Caco-2 (cell line): Measurements from ENCODE around the gene DLEC1. TPM values are rescaled to one million over a fixed set of nuclear protein-coding genes. Genes with fewer than 3 reads are reported as not detected.
A peak's percentile ranks its signal among the peaks of the same experiment; 100 is the strongest.

Experiments used
- BruUV-seq: library from RNA; stranded (reverse); fragments of 400-500 nt; replicated peaks from 2 replicates; lab custom pipeline; 2021; lab: Mats Ljungman, UMichigan
- CTCF ChIA-PET: fragments of 300-600 bp; sonication (Branson Sonifier 250); formaldehyde crosslinking; loops from one replicate; lab custom pipeline; 2022; ENCODE audit warnings: antibody characterized with exemption; lab: Charles Lee
- POLR2A ChIA-PET: fragments of 300-600 bp; sonication (Branson Sonifier 250); formaldehyde crosslinking; loops from one replicate; lab custom pipeline; 2022; ENCODE audit warnings: antibody characterized with exemption; lab: Charles Lee
- DNase-seq, 2 experiments: peaks; one replicate each; pipeline versions ENCODE4 v3.0.0 to v3.0.0-alpha.2; 2020 to 2022
- H3K27me3 ChIP-seq: replicated peaks from 2 replicates; pipeline ENCODE4 v1.6.0; 2011; ENCODE audit warnings: low read length; ENCODE audit not compliant: control insufficient read depth, insufficient read depth
- H3K36me3 ChIP-seq: 2 replicates; pipeline ENCODE4 v1.5.1; 2011; ENCODE audit warnings: low read length; ENCODE audit not compliant: control insufficient read depth, insufficient read depth
- H3K4me1 ChIP-seq: fragments of 250-450 bp; sonication (Bioruptor Pico); 2 replicates; pipeline ENCODE4 v1.5.1; 2020; ENCODE audit warnings: mild to moderate bottlenecking
- H3K4me3 ChIP-seq: 2 replicates; pipeline ENCODE4 v1.5.1; 2011; ENCODE audit warnings: low read depth, mild to moderate bottlenecking, control low read depth, low read length
- H3K9me3 ChIP-seq: fragments of 250-450 bp; sonication (Bioruptor Pico); 2 replicates; pipeline ENCODE4 v1.5.1; 2020; ENCODE audit warnings: mild to moderate bottlenecking, moderate library complexity
- H3K27ac Mint-ChIP-seq: one replicate; pipeline ENCODE4 v1.8.0; 2022; ENCODE audit warnings: mixed read lengths; ENCODE audit not compliant: unreplicated experiment
- H3K27me3 Mint-ChIP-seq: one replicate; pipeline ENCODE4 v1.8.0; 2022; ENCODE audit warnings: mixed read lengths; ENCODE audit not compliant: insufficient read depth, unreplicated experiment
- H3K36me3 Mint-ChIP-seq: one replicate; pipeline ENCODE4 v1.8.0; 2022; ENCODE audit warnings: mild to moderate bottlenecking, mixed read lengths; ENCODE audit not compliant: insufficient read depth, unreplicated experiment
- H3K4me1 Mint-ChIP-seq: one replicate; pipeline ENCODE4 v1.8.0; 2022; ENCODE audit warnings: low read depth, mixed read lengths; ENCODE audit not compliant: unreplicated experiment
- H3K4me3 Mint-ChIP-seq: one replicate; pipeline ENCODE4 v1.8.0; 2022; ENCODE audit warnings: mild to moderate bottlenecking, moderate library complexity, mixed read lengths; ENCODE audit not compliant: unreplicated experiment
- H3K9me3 Mint-ChIP-seq: one replicate; pipeline ENCODE4 v1.8.0; 2022; ENCODE audit warnings: mixed read lengths; ENCODE audit not compliant: unreplicated experiment
- intact Hi-C: fragments of 100-400 bp; cut with micrococcal nuclease; formaldehyde crosslinking; loops from one replicate; pipeline ENCODE4 v1.10.0; 2022; ENCODE audit not compliant: unreplicated experiment
- total RNA-seq: library from RNA; stranded (reverse); gene quantifications from 2 replicates; pipeline ENCODE4 v1.2.3, GENCODE V29; 2022
- TF ChIP-seq, protein P1 (sequence below), 2 experiments: fragments of 200-600 bp in 1 of 2; IDR thresholded peaks; 1 replicate in 1 of 2; 2 replicates in 1 of 2; pipeline versions ENCODE4 v1.5.1 to v1.8.0; 2011 to 2022; ENCODE audit warnings: antibody characterized with exemption in 1 of 2, control low read depth in 1 of 2, inconsistent platforms in 1 of 2, low read depth in 1 of 2, low read length in 1 of 2, mild to moderate bottlenecking in 1 of 2, moderate library complexity in 1 of 2; ENCODE audit not compliant: insufficient read depth in 1 of 2, severe bottlenecking in 1 of 2, unreplicated experiment in 1 of 2

Gene DLEC1
- total RNA-seq, 1 experiment from 2014 or later: 0.11 TPM

DNA sequence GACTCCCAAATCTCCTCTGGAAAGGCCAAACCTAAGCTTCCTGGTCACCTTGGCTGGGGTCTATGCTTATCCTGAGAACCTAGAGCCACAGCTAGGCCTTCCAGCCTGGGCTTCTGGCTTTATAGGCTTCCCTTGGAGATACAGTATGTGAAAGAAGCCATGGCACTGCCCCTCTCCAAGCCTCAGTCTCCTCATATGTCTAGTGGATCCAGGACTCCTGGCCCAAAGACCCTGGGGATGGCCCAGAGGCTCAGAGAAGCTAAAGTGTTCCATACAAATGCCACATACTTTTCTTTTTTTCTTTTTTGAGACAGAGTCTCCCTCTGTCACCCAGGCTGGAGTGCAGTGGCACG, 89.3 kb downstream of the DLEC1 start:
- intact Hi-C loops: no loop called here
- H3K9me3 ChIP-seq: no peaks in the 10 kb centered on the region
- no peak for DNase-seq
- Mint-ChIP-seq H3K27ac (no peak overlapping the region), H3K4me1 (peaks cover 23% of the 10 kb centered on the region), H3K27me3 (no peaks in the 10 kb centered on the region), H3K36me3 (peaks cover 96% of the 10 kb centered on the region), H3K9me3 (no peaks in the 10 kb centered on the region), H3K4me3 (no peak overlapping the region)
- no TSS peak for BruUV-seq
- POLR2A ChIA-PET: no interaction called here
- CTCF ChIA-PET: no interaction called here
- H3K36me3 ChIP-seq: peaks cover 28% of the 10 kb centered on the region
- TF ChIP-seq, protein P1, sequence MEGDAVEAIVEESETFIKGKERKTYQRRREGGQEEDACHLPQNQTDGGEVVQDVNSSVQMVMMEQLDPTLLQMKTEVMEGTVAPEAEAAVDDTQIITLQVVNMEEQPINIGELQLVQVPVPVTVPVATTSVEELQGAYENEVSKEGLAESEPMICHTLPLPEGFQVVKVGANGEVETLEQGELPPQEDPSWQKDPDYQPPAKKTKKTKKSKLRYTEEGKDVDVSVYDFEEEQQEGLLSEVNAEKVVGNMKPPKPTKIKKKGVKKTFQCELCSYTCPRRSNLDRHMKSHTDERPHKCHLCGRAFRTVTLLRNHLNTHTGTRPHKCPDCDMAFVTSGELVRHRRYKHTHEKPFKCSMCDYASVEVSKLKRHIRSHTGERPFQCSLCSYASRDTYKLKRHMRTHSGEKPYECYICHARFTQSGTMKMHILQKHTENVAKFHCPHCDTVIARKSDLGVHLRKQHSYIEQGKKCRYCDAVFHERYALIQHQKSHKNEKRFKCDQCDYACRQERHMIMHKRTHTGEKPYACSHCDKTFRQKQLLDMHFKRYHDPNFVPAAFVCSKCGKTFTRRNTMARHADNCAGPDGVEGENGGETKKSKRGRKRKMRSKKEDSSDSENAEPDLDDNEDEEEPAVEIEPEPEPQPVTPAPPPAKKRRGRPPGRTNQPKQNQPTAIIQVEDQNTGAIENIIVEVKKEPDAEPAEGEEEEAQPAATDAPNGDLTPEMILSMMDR (IDR thresholded peaks at IDR 0.05; ENCODE audit: insufficient read depth in 1 of 2, low read depth in 1 of 2, low read length in 1 of 2, severe bottlenecking in 1 of 2, unreplicated experiment in 1 of 2): no peak
- no peaks in the 10 kb centered on the region for H3K27me3 ChIP-seq
- H3K4me1 ChIP-seq: peaks cover 75% of the 10 kb centered on the region
- no peak overlapping the region for H3K4me3 ChIP-seq

- no peaks in the 10 kb centered on the region for H3K9me3 ChIP-seq
- CTCF ChIA-PET: no interaction called here
- intact Hi-C loops: no loop called here
- no peak overlapping the region for H3K4me3 ChIP-seq
- H3K27ac Mint-ChIP-seq: no peak overlapping the region
- no peaks in the 10 kb centered on the region for H3K9me3 Mint-ChIP-seq
- BruUV-seq: no TSS peak
- TF ChIP-seq, protein P1 (IDR thresholded peaks at IDR 0.05; ENCODE audit: insufficient read depth in 1 of 2, low read depth in 1 of 2, low read length in 1 of 2, severe bottlenecking in 1 of 2, unreplicated experiment in 1 of 2): no peak
- peaks cover 77% of the 10 kb centered on the region for H3K4me1 ChIP-seq
- peaks cover 96% of the 10 kb centered on the region for H3K36me3 Mint-ChIP-seq
- no peak for DNase-seq
- peaks cover 28% of the 10 kb centered on the region for H3K36me3 ChIP-seq
- H3K27me3 ChIP-seq: no peaks in the 10 kb centered on the region
- POLR2A ChIA-PET: no interaction called here
- H3K27me3 Mint-ChIP-seq: no peaks in the 10 kb centered on the region
- no peak overlapping the region for H3K4me3 Mint-ChIP-seq
- H3K4me1 Mint-ChIP-seq: peaks cover 25% of the 10 kb centered on the region
These were observed 90.0 kb downstream of the DLEC1 start for GRCh38 chr3:38129058-38129457.

GRCh38 chr3:38130631-38131065, 91.6 kb downstream of the DLEC1 start:
- TF ChIP-seq, protein P1 (IDR thresholded peaks at IDR 0.05; ENCODE audit: insufficient read depth in 1 of 2, low read depth in 1 of 2, low read length in 1 of 2, severe bottlenecking in 1 of 2, unreplicated experiment in 1 of 2): no peak
- POLR2A ChIA-PET: no interaction called here
- H3K4me1 Mint-ChIP-seq: peaks cover 26% of the 10 kb centered on the region
- H3K27ac Mint-ChIP-seq: peak overlapping the region; percentile 29
- Histone ChIP-seq H3K9me3 (no peaks in the 10 kb centered on the region), H3K4me1 (peaks cover 78% of the 10 kb centered on the region), H3K4me3 (no peak overlapping the region), H3K27me3 (no peaks in the 10 kb centered on the region), H3K36me3 (peaks cover 28% of the 10 kb centered on the region)
- CTCF ChIA-PET: no interaction called here
- no peaks in the 10 kb centered on the region for H3K9me3 Mint-ChIP-seq
- intact Hi-C loops: loop anchor here (10.0 kb wide), 1 partner anchor 324 kb away; the partner anchor contains the start of gene ACVR2B
- H3K27me3 Mint-ChIP-seq: no peaks in the 10 kb centered on the region
- H3K36me3 Mint-ChIP-seq: peaks cover 87% of the 10 kb centered on the region
- no TSS peak for BruUV-seq
- no peak for DNase-seq
- no peak overlapping the region for H3K4me3 Mint-ChIP-seq
